ENCODE data around the gene OLFML2A. TPM values are rescaled to one million over a fixed set of nuclear protein-coding genes. Genes with fewer than 3 reads are reported as not detected.
A peak's percentile ranks its signal among the peaks of the same experiment; 100 is the strongest.

Gene OLFML2A
- total RNA-seq, 4 donors from 2014 or later = 40.7 to 64.3 (median 50.2) TPM

DNA sequence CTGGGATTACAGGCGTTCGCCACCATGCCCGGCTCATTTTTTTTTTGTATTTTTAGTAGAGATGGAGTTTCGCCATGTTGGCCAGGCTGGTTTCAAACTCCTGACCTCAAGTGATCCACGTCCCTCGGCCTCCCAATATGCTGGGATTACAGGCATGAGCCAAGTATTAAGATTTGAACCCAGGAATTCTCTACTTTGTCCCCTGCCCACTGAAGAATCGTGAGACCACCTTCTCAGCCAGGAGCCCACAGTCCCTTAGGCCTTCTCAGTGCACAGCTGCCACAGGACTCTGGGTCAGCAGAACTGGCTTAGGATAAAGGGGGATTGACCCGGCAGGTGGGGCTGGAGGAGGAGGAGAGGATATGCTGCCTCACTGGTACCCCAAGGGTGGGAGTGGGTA, 13.4 kb downstream of the OLFML2A start:
- TF ChIP-seq, protein P1, sequence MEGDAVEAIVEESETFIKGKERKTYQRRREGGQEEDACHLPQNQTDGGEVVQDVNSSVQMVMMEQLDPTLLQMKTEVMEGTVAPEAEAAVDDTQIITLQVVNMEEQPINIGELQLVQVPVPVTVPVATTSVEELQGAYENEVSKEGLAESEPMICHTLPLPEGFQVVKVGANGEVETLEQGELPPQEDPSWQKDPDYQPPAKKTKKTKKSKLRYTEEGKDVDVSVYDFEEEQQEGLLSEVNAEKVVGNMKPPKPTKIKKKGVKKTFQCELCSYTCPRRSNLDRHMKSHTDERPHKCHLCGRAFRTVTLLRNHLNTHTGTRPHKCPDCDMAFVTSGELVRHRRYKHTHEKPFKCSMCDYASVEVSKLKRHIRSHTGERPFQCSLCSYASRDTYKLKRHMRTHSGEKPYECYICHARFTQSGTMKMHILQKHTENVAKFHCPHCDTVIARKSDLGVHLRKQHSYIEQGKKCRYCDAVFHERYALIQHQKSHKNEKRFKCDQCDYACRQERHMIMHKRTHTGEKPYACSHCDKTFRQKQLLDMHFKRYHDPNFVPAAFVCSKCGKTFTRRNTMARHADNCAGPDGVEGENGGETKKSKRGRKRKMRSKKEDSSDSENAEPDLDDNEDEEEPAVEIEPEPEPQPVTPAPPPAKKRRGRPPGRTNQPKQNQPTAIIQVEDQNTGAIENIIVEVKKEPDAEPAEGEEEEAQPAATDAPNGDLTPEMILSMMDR (IDR thresholded peaks at IDR 0.05) = no peak
- WGBS, 2 donors = 84 to 86% methylated on average over 8 of the region's 8 CpGs
- H3K9me3 ChIP-seq = no peaks in the 10 kb centered on the region
- intact Hi-C loops (cut with DNase I) = no loop called here
- peak overlapping the region in 2 of 3 donors; percentile 67 to 71 for H3K27ac ChIP-seq
- no peak for DNase-seq
- no peaks in the 10 kb centered on the region for H3K27me3 ChIP-seq
- no peak overlapping the region for H3K4me3 ChIP-seq (replicated peaks in 1 of 3)
- peaks cover 37 to 66% of the 10 kb centered on the region in 2 donors for H3K4me1 ChIP-seq
- no peaks in the 10 kb centered on the region for H3K36me3 ChIP-seq

DNA sequence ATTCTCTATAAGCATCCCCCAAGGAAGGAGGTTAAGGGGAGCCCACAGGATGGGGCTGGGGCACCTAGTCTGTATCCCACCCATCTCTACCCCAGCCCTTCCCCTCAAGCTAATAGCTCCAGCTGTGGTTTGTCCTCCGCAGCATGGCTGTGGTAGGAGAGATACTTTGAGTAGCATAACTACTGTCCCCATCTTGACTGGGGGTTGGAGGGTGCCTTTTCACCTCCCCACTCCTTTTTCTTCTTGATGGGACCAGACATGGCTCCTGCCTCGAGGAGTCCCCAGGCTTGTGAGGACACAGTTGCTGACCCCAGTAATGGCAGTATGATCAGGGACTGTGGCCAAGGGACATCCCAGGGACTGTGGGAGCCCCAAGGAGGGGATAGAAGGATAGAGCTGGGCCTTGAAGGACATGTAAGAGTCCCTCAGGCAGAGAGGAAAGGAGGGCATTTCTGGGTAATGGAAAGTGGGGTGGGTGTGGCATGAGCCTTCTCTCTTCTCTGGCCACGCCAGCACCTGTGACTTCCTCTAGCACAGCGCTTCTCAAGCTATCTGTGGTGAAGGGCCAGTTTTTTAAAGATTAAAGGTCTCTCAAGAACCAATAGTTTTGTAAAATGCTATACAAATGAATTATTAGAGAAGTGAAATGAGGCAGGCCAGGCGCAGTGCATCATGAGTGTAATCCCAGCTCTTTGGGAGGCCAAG, 14.0 kb downstream of the OLFML2A start:
- intact Hi-C loops (cut with DNase I) = no loop called here

DNA sequence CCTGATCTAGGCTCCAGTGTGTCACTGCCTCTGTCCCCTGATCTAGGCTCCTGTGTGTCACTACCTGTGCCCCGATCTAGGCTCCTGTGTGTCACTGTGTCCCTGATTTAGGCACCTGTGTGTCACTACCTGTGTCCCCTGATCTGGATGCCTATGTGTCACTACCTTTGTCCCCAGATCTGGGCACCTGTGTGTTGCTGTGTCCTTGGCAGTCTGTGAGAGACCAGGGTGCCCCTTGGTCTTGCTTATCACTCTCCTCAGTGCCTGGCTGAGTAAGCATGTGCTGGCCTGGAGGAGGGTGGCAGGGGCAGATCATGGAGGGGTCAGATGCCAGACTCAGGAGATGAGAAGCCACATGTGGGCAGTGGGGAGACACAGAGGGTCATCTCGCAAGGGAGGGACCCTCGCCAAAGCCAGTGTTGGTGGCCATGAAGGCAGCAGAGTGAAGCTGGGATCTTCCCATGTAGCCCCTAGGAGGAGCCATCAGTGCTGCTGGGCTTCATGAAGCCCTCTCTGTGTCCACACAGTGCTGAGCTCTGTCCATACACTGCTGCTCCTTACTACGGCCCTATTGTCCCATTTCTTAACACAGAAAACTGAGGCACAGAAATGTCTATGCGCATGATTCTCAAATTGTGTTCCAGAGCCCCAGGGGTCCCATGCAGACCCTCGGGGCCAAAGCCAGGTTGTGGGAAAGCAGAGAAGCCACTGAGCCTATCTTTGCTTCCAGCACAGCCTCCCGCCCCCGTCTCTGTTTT, 15.5 kb downstream of the OLFML2A start:
- H3K36me3 ChIP-seq = no peaks in the 10 kb centered on the region
- H3K9me3 ChIP-seq = no peaks in the 10 kb centered on the region
- no peak for TF ChIP-seq POLR2A (IDR thresholded peaks at IDR 0.05)
- TF ChIP-seq, protein P1 (IDR thresholded peaks at IDR 0.05) = no peak
- intact Hi-C loops (cut with DNase I) = no loop called here
- no peak for DNase-seq
- H3K4me3 ChIP-seq (replicated peaks in 1 of 3) = no peak overlapping the region
- H3K27ac ChIP-seq = peak overlapping the region; percentile 29 to 78 (median 74)
- 80 to 83% methylated on average over 8 of the region's 8 CpGs for WGBS, 2 donors
- H3K4me1 ChIP-seq = peaks cover 43 to 78% of the 10 kb centered on the region in 2 donors
- no peaks in the 10 kb centered on the region for H3K27me3 ChIP-seq

More for the DNA sequence above, 14.0 kb downstream of the OLFML2A start:
- Histone ChIP-seq H3K27ac (peak overlapping the region in 1 of 3 donors; percentile 71), H3K36me3 (no peaks in the 10 kb centered on the region), H3K4me3 (replicated peaks in 1 of 3) (no peak overlapping the region), H3K27me3 (no peaks in the 10 kb centered on the region), H3K4me1 (peaks cover 37 to 73% of the 10 kb centered on the region in 2 donors), H3K9me3 (no peaks in the 10 kb centered on the region)
- no peak for TF ChIP-seq POLR2A (IDR thresholded peaks at IDR 0.05)
- TF ChIP-seq, protein P1 (IDR thresholded peaks at IDR 0.05) = no peak
- 93 to 94% methylated on average over 5 of the region's 5 CpGs for WGBS, 2 donors
- no peak for DNase-seq

DNA sequence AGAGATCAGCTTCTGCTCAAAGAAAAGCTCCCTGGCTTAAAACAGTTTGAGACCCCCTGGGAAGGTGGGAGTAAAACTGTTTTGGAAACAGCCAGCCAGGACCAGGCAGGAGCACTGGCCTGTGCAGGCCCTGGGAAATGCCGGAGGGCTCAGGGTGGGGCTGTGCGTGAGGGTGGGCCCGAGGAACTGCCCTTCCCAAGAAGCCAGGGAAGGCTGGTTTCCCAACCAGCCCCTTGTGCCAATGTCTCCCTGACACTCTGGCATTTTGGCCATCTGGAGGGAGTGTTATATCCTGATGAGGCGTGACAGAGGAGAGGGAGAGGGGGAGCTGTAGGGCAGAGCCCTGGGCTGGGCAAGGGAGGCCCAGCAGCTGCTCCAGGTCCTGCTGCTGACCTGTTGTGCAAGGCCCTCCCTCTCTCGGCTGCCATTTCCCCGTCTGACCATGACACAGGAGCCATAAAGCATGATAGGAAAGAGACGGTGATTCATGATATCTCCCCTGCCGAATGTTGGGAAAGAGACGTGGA, 16.1 kb downstream of the OLFML2A start:
- H3K4me1 ChIP-seq = peaks cover 49 to 81% of the 10 kb centered on the region in 2 donors
- no peak overlapping the region for H3K4me3 ChIP-seq (replicated peaks in 1 of 3)
- no peaks in the 10 kb centered on the region for H3K9me3 ChIP-seq
- peak; percentile 58 to 64 for DNase-seq
- intact Hi-C loops (cut with DNase I) = no loop called here
- no peaks in the 10 kb centered on the region for H3K27me3 ChIP-seq
- H3K36me3 ChIP-seq = no peaks in the 10 kb centered on the region
- H3K27ac ChIP-seq = peak overlapping the region; percentile 29 to 78 (median 74)
- WGBS, 2 donors = 58 to 59% methylated on average over 9 of the region's 9 CpGs
- TF ChIP-seq, protein P1 (IDR thresholded peaks at IDR 0.05) = no peak
- no peak for TF ChIP-seq POLR2A (IDR thresholded peaks at IDR 0.05)

Measured in thyroid gland (tissue), 4 donors.